Stimulated activated CD4-positive, alpha-beta T cell treated with anti-CD3 and anti-CD28 coated beads, TNF-alpha, amount 100 ng/mL, for 1 hour (primary cell): Measurements from ENCODE around the gene NTRK2.

Experiments
- DNase-seq, 3 donors: peaks; one replicate each; pipeline ENCODE4 v3.0.0-alpha.2; 2020; ENCODE audit warnings: low read depth in 3 of 3, low spot score in 1 of 3

Gene NTRK2

GRCh38 chr9:84731696-84732095 lies 62.2 kb downstream of the NTRK2 start:
- DNase-seq: no peak

- no peak for DNase-seq
These were observed 66.6 kb downstream of the NTRK2 start for GRCh38 chr9:84736081-84736480.

GRCh38 chr9:84736536-84736935 lies 67.0 kb downstream of the NTRK2 start:
- no peak for DNase-seq

DNA sequence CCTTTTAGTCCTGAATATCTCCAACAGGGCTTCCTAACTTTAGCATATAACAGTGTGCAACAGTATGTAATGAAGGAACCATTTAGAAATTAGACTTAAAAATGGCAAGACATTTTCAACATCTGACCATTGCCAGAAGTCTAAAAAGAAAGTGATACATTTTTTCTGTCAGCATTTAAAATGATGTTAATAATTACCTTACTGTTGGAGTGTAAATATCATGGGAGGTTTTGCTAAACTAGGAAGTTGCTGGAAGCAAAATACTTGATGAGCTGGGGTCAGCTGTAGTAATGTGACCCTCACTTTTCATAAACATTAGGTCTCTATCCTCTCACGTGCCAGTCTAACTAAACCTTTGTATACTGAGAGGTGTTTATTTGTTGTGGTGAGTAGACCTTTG lies 68.8 kb downstream of the NTRK2 start:
- DNase-seq: no peak

DNA sequence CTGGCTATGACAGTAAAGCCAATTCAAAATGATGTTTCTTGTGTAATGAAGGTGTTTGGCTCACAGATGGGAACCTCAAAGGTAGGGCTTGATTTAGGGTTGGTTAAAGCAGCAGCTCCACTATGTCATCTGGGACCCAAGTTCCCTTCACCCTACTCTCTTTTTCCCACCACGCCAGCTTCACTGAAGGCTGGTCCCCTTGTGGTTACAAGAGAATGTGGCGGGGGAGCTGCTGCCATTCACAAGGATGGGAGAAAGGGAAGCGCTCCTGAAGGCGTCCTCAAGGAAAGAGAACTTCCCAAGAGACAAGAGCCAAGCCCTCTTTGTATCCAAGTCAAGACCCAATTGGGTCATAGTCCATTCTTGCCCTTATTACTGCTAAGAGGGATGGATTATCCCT lies 72.7 kb downstream of the NTRK2 start:
- no peak for DNase-seq

DNA sequence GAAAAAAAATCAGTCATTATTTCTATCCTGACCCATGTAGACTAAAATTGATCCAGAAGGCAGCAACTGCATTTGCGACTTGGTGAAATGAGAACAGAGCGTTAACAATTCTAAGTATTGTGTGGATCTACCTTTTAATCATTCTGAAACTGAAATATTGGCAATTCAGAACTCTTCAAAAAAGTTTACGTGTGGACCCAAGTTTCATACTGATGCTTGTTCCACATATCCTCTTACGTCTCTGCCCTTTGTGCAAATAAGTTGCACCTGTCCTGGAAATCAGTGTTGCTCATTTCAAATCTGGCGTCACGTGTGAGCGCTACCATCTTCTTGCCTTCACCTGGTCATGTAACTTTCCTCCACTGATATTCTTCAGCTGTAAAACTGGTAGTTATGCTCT lies 74.7 kb downstream of the NTRK2 start:
- DNase-seq: no peak

DNA sequence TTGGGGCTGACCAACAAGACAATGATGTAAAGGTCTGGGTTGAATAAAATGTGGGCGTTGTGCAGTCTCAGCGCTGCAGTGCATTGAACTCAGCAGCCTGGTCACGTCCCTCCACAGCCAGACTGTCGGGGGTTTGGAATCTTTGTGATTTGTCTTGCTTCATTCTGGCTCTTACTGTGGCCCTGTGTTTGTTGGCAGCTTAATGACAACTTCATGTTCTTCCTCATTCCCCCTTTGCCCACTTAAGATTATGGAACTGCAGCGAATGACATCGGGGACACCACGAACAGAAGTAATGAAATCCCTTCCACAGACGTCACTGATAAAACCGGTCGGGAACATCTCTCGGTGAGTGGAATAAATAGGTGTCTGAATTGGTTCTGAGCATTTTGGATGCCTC lies 75.2 kb downstream of the NTRK2 start:
- DNase-seq: no peak

DNA sequence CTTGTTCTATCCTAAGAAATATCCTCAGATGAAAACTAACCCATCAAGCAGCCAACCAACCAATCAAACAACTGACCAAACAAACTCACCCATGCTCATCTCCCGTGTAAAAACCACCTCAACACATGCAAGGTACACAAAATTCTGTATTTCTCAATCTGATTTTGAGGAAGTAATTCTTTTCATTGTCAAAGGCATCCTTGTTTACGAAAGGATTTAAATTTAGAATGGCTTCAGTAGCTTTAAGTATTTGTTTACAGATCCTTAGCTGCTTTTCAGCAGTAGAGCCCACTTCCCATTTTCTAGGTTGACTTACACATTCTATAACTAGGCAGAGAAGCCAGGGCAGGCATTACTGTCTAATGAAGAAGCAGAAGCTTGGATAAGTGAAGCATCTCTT lies 78.6 kb downstream of the NTRK2 start:
- no peak for DNase-seq

- no peak for DNase-seq
These were observed 80.8 kb downstream of the NTRK2 start for GRCh38 chr9:84750152-84750865.

DNA sequence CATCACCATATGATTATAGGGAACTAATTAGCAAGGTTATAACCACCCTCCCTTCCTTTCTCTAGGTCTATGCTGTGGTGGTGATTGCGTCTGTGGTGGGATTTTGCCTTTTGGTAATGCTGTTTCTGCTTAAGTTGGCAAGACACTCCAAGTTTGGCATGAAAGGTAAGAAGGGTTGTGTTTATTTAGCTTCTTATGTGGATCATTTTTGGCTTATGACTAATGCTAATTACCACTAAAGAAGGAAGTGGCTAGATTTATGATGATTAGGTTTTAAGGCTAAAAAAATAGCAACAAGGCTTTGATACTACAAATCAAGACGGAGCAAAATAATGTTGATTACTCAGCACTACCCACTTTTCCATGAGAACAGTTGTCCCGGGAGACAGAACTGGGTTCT lies 82.4 kb downstream of the NTRK2 start:
- no peak for DNase-seq

DNA sequence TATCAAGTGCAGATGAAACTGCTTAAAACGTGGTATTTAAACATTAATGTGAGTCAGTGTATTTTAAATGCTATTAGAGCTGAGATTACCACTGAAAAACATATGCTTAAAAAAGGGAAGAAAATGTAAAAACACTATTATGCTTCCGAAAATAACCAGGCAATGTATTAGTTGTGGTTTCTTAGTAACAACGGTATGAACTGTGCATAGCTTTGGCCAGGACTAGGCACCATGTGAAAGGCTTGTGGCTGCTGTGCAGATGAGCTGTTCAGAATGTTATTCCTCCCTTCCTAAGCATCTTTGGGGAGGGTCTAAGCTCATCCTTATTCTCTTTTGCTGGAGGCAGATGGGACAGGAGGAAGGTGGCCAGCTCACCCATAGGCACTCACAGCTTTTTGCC lies 84.9 kb downstream of the NTRK2 start:
- no peak for DNase-seq

GRCh38 chr9:84754881-84755280 lies 85.4 kb downstream of the NTRK2 start:
- no peak for DNase-seq

DNA sequence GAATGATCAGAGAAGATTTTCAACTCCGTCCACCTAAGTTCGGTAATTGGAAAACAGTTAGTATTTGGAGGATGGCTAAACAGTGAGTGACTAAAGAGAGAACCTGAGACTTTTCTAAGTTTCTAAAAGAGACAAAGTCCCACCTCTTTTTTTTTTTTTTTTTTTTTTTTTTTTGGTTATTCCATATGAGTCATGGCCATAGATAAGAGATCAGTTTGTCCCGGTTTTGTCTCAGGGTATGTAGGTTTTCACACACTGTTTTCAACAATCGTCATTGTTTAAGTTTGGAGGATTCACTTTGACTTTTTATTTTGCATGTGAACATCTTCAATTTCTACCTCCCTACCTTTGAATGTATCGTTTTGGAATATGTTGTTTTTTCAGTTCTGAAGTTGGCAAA lies 85.9 kb downstream of the NTRK2 start:
- no peak for DNase-seq

- DNase-seq: no peak
These were observed 86.6 kb downstream of the NTRK2 start for GRCh38 chr9:84756171-84756570.

DNA sequence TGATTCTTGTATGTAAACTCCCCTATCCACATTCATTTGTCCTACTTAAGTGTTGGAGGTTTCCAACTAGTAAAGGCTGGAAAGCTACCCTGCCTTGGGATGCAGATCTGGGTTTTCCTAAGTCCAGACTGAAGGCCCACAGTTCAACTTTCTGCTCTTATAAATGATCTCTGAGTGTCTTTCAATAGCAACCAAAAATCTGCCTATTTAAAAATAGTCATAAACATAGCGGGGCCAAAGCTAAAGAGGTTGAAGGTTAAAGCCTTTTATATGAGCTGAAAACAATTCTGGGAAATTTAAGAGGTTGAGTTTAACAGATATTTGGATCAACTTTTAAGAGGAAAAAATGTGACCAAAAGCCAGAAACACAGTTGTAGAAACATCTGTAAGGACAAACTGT lies 87.2 kb downstream of the NTRK2 start:
- no peak for DNase-seq

GRCh38 chr9:84758817-84759216 lies 89.3 kb downstream of the NTRK2 start:
- no peak for DNase-seq

- DNase-seq: no peak
These were observed 89.8 kb downstream of the NTRK2 start for GRCh38 chr9:84759300-84759750.

- DNase-seq: no peak
These were observed 90.3 kb downstream of the NTRK2 start for GRCh38 chr9:84759804-84760203.

DNA sequence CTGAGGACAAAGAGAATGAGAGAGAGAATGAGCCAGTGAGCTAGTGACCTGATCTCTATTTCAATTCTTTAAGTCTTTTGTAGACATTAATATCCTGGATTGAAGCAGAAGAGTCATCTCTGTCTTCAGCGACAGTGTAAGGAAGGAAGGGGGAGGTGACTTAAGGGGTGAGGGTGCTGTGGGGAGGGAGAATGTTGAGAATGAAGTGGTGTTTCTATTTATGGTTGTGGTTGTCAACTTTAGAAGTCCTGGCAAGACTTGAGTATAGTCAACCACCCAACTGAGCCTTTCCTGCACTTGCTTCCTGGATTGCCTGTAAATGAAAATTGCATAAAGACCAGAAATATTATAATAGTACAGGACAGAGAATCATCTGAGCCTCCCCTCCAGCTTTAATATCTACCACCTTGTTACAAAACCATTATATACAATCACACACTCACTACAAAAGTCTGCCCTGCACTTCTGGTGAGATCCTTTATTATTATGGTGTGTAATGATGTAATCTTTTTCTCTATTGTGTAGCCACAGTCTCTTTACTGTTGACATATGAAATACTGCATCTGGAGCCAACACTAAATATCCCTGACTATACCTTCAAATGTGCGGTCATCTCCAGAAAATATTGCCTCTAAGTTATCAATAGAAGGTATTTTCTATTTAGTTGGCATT lies 91.7 kb downstream of the NTRK2 start:
- no peak for DNase-seq

- DNase-seq: no peak
These were observed 103.0 kb downstream of the NTRK2 start for GRCh38 chr9:84772511-84772910.

DNA sequence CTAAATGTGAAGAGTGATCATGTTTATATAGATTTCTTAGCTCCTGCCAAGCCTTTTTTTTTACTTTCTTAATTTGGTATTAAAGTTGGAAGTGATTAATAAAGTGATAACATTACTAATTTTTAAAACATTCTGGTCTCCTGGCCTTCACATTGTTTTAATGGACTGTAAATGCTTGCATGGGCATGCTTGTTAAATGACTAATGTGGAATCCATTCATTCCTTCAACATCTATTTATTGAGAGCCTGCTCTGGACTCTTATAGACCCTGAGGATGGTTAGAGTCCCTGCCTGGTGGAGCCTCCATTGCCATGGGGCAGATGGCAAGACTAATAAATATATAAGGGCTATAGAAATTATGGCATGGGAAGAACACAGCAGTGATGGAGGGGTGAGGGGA lies 103.5 kb downstream of the NTRK2 start:
- no peak for DNase-seq

DNA sequence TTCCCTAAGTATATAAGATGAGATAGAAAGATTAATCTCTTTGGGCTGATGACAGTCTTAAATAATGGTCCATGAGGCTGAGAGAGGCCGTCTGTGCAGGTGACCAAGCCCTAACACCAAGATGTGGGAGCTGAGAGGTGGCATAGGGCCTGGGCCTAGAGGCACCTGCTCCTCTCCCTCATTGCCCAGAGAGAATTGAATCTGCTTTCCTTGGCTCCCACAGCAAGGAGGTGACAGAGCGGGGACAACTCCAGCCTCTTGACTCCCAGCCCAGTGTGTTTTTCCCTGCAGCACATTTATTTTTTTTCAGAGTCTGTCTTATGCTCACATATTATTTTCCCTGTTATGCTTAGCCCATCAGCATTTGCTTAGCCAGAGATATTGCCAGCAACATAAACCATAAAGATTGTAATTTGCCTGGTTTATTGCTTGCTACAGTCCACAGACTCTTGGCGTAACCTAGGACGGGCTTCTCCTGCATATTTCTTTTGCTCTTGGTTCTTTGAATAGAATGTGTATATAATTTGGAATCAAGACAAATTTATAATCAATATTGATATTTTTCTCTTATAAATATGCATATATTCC lies 105.6 kb downstream of the NTRK2 start:
- DNase-seq: no peak

DNA sequence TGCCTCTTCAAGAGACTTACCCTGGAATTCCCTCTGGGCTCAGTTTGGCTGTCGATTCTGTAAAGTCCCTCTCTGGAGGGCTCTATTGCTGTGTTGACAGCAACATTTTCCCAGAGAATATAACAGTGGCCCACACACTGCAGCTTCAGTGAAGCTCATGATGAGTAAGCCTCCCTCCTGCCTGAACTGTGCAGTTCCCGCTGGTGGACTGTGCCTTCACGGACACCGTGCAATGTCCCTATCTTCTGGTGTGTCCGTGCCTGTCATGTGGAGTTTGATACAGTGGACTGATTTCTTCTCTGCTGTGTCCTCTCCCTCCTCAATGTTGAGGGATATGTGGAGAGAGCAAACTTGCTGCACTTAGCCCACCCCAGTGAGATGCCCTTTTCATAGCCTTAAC lies 109.0 kb downstream of the NTRK2 start:
- no peak for DNase-seq
